Endothelial cell of umbilical vein (primary cell): Measurements from ENCODE around the gene TCP11L2. TPM values are rescaled to one million over a fixed set of nuclear protein-coding genes. Genes with fewer than 3 reads are reported as not detected.

Experiments used
- BruUV-seq: library from RNA; stranded (reverse); fragments of 400-500 nt; replicated peaks from 2 replicates; lab custom pipeline; 2021; lab: Mats Ljungman, UMichigan
- CTCF ChIA-PET: fragments of 300-600, 350-600 bp; sonication (Branson Sonifier 250); formaldehyde crosslinking; loops from one replicate; lab custom pipeline; 2021; ENCODE audit warnings: antibody characterized with exemption, inconsistent platforms; lab: Charles Lee
- POLR2A ChIA-PET: fragments of 300-600, 350-600 bp; sonication (Branson Sonifier 250); formaldehyde crosslinking; loops from one replicate; lab custom pipeline; 2021; ENCODE audit warnings: antibody characterized with exemption, inconsistent platforms; lab: Charles Lee
- DNase-seq: peaks from one replicate; pipeline ENCODE4 v3.0.0-alpha.2; 2011; ENCODE audit warnings: low read depth, low spot score
- FAIRE-seq: peaks from 2 replicates; lab custom pipeline; 2011; peaks lifted over from hg19 to GRCh38; lab: Jason Lieb, UNC
- H2AFZ ChIP-seq: 2 replicates; pipeline ENCODE4 v1.6.0; 2012; ENCODE audit warnings: low read depth, low read length, control low read depth, inconsistent platforms
- H3K27ac ChIP-seq: 2 replicates; pipeline ENCODE4 v1.5.1; 2011; ENCODE audit warnings: low read depth, mild to moderate bottlenecking, control low read depth, low read length, moderate library complexity; ENCODE audit not compliant: insufficient read depth
- H3K27me3 ChIP-seq, 2 experiments: 2 replicates each; pipeline versions ENCODE4 v1.6.0 to v1.6.1; 2011; ENCODE audit warnings: low read length in 2 of 2, mixed read lengths in 1 of 2; ENCODE audit not compliant: control insufficient read depth in 2 of 2, insufficient read depth in 2 of 2
- H3K36me3 ChIP-seq, 2 experiments: 2 replicates in 1 of 2; 3 replicates in 1 of 2; pipeline ENCODE4 v1.5.1; 2011; ENCODE audit warnings: low read length in 2 of 2, mild to moderate bottlenecking in 1 of 2, moderate library complexity in 1 of 2; ENCODE audit not compliant: control insufficient read depth in 2 of 2, insufficient read depth in 2 of 2; ENCODE audit errors: extremely low read depth in 1 of 2
- H3K4me1 ChIP-seq: 3 replicates; pipeline ENCODE4 v1.5.1; 2011; ENCODE audit warnings: mild to moderate bottlenecking, low read length; ENCODE audit not compliant: control insufficient read depth, insufficient read depth; ENCODE audit errors: extremely low read depth
- H3K4me2 ChIP-seq: 2 replicates; pipeline ENCODE4 v1.6.1; 2011; ENCODE audit warnings: low read length, control low read depth, mixed read lengths; ENCODE audit not compliant: insufficient read depth
- H3K4me3 ChIP-seq, 3 experiments: fragments of 200-600 bp in 1 of 3; sonication (generic), shearing (Covaris generic) in 1 of 3; replicated peaks in 1 of 3; 2 replicates each; pipeline ENCODE4 v1.5.1; 2011 to 2016; ENCODE audit warnings: control low read depth in 3 of 3, low read length in 3 of 3, mild to moderate bottlenecking in 2 of 3, inconsistent platforms in 1 of 3, low read depth in 1 of 3, moderate library complexity in 1 of 3; ENCODE audit not compliant: insufficient read depth in 1 of 3
- H3K79me2 ChIP-seq: 2 replicates; pipeline ENCODE4 v1.6.0; 2012; ENCODE audit warnings: low read length, inconsistent platforms; ENCODE audit not compliant: control insufficient read depth, insufficient read depth
- H3K9ac ChIP-seq: replicated peaks from 2 replicates; pipeline ENCODE3; 2011; ENCODE audit warnings: low read length, control low read depth; ENCODE audit not compliant: insufficient read depth; ENCODE audit errors: extremely low read depth
- H3K9me1 ChIP-seq: replicated peaks from 3 replicates; pipeline ENCODE4 v1.6.0; 2011; ENCODE audit warnings: mild to moderate bottlenecking, low read length; ENCODE audit not compliant: control insufficient read depth, insufficient read depth; ENCODE audit errors: extremely low read depth
- H3K9me3 ChIP-seq: replicated peaks from 2 replicates; pipeline ENCODE4 v1.5.1; 2012; ENCODE audit warnings: low read length, inconsistent platforms; ENCODE audit not compliant: control insufficient read depth, insufficient read depth
- H4K20me1 ChIP-seq: replicated peaks from 2 replicates; pipeline ENCODE3; 2011; ENCODE audit warnings: mild to moderate bottlenecking, low read length; ENCODE audit not compliant: control insufficient read depth, insufficient read depth; ENCODE audit errors: extremely low read depth
- EZH2 ChIP-seq: IDR thresholded peaks from 2 replicates; pipeline ENCODE4 v1.6.1; 2012; ENCODE audit warnings: borderline replicate concordance, low read depth, mild to moderate bottlenecking, moderate library complexity, low read length, inconsistent platforms; ENCODE audit not compliant: severe bottlenecking
- FOS ChIP-seq: IDR thresholded peaks from 2 replicates; pipeline ENCODE4 v1.6.1; 2011; ENCODE audit warnings: mild to moderate bottlenecking, low read length, moderate library complexity, borderline replicate concordance; ENCODE audit not compliant: insufficient read depth
- GATA2 ChIP-seq: IDR thresholded peaks from 2 replicates; pipeline ENCODE4 v1.7.0; 2011; ENCODE audit warnings: low read depth, mild to moderate bottlenecking, moderate library complexity, mixed read lengths, low read length; ENCODE audit not compliant: insufficient read length, insufficient read depth
- JUN ChIP-seq: IDR thresholded peaks from 2 replicates; pipeline ENCODE4 v1.6.1; 2011; ENCODE audit warnings: borderline replicate concordance, low read depth; ENCODE audit not compliant: insufficient read length, insufficient read depth
- MYC ChIP-seq: IDR thresholded peaks from one replicate; pipeline ENCODE4 v1.6.1; 2011; ENCODE audit warnings: mild to moderate bottlenecking, low read depth, low read length
- POLR2A ChIP-seq: IDR thresholded peaks from 2 replicates; pipeline ENCODE4 v1.6.1; 2012; ENCODE audit warnings: low read depth, mild to moderate bottlenecking, control low read depth, low read length
- POLR2AphosphoS5 ChIP-seq: IDR thresholded peaks from 2 replicates; pipeline ENCODE4 v1.6.1; 2012; ENCODE audit warnings: low read depth, mild to moderate bottlenecking, control low read depth, low read length, moderate library complexity; ENCODE audit not compliant: insufficient read depth
- dilution Hi-C: fragments of 300-500 bp; cut with MboI; formaldehyde crosslinking; loops from one replicate; pipeline ENCODE4 v1.15.0; 2019; ENCODE audit warnings: low sequenced_read_pairs; ENCODE audit not compliant: extremely low pct_ligation_motif_present
- intact Hi-C: fragments of 100-400 bp; cut with micrococcal nuclease; formaldehyde crosslinking; loops from one replicate; pipeline ENCODE4 v1.10.0; 2022
- polyA plus RNA-seq, 4 experiments: library from polyadenylated mRNA; depleted of rRNA in 3 of 4; stranded (reverse) in 3 of 4; unstranded in 1 of 4; fragments of >200 nt; gene quantifications; 2 replicates each; pipeline versions ENCODE4 v1.2.1 to v1.2.3, GENCODE V29; 2011 to 2012; ENCODE audit warnings: missing spikeins in 1 of 4
- total RNA-seq: library from RNA; stranded (reverse); gene quantifications from 2 replicates; pipeline ENCODE4 v1.2.3, GENCODE V29; 2021
- TF ChIP-seq, protein P1 (sequence below): IDR thresholded peaks from 2 replicates; pipeline ENCODE4 v1.6.1; 2011; ENCODE audit not compliant: insufficient read depth, insufficient read length
- TF ChIP-seq, protein P2 (sequence below), 2 donors: IDR thresholded peaks; 1 replicate in 1 of 2; 2 replicates in 1 of 2; pipeline ENCODE4 v1.5.1; 2011; ENCODE audit warnings: low read length in 2 of 2, mild to moderate bottlenecking in 2 of 2, moderate library complexity in 2 of 2, control low read depth in 1 of 2, inconsistent platforms in 1 of 2, low read depth in 1 of 2; ENCODE audit not compliant: insufficient read depth in 1 of 2; ENCODE audit errors: extremely low read depth in 1 of 2

The TCP11L2 gene
- total and polyA plus RNA-seq, 2 donors (not counting 3 experiments of a cell fraction or from before 2014, with no cell fraction given): 6.0 to 18.7 TPM

DNA sequence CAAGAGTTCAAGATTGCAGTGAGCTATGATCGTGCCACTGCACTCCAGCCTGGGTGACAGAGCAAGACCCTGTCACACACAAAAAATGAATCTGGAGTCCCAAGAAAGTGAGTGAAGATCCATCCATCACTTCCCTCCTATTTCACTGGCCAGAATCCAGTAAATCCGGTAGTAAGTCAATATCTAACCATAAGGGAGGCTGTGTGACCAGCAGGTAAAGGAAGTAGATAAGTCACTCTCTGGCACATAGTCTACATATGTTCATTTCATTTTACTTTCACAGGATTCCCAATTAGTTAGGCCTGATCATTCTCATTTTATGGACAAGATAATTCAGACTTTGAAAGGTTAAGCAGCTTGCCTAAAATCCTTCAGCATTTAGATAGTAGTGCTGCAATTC lies 11.9 kb upstream of the TCP11L2 start:
- Histone ChIP-seq H3K79me2 (no peaks in the 10 kb centered on the region), H3K4me2 (no peak overlapping the region), H3K9ac (no peak overlapping the region), H3K9me1 (no peaks in the 10 kb centered on the region), H3K36me3 (no peaks in the 10 kb centered on the region), H3K4me1 (no peaks in the 10 kb centered on the region), H3K4me3 (no peak overlapping the region), H2AFZ (no peak overlapping the region), H4K20me1 (no peaks in the 10 kb centered on the region), H3K27me3 (peaks cover 0 to 2% of the 10 kb centered on the region in 2 experiments), H3K9me3 (no peaks in the 10 kb centered on the region), H3K27ac (no peak overlapping the region)
- TF ChIP-seq MYC (no peak), FOS (no peak), JUN (no peak), EZH2 (no peak), POLR2AphosphoS5 (no peak), POLR2A (no peak), GATA2 (no peak)
- TF ChIP-seq, protein P1, sequence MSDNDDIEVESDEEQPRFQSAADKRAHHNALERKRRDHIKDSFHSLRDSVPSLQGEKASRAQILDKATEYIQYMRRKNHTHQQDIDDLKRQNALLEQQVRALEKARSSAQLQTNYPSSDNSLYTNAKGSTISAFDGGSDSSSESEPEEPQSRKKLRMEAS: no peak
- TF ChIP-seq, protein P2, sequence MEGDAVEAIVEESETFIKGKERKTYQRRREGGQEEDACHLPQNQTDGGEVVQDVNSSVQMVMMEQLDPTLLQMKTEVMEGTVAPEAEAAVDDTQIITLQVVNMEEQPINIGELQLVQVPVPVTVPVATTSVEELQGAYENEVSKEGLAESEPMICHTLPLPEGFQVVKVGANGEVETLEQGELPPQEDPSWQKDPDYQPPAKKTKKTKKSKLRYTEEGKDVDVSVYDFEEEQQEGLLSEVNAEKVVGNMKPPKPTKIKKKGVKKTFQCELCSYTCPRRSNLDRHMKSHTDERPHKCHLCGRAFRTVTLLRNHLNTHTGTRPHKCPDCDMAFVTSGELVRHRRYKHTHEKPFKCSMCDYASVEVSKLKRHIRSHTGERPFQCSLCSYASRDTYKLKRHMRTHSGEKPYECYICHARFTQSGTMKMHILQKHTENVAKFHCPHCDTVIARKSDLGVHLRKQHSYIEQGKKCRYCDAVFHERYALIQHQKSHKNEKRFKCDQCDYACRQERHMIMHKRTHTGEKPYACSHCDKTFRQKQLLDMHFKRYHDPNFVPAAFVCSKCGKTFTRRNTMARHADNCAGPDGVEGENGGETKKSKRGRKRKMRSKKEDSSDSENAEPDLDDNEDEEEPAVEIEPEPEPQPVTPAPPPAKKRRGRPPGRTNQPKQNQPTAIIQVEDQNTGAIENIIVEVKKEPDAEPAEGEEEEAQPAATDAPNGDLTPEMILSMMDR (IDR thresholded peaks at IDR 0.05; ENCODE audit: extremely low read depth in 1 of 2, insufficient read depth in 1 of 2, low read depth in 1 of 2, low read length in 2 of 2): no peak
- FAIRE-seq (no peak), DNase-seq (no peak)
- ChIA-PET CTCF (no interaction called here), POLR2A (no interaction called here)
- dilution Hi-C loops: no loop called here
- intact Hi-C loops: no loop called here
- no TSS peak for BruUV-seq
